Parathyroid adenoma (tissue), 2 donors: ENCODE data around the gene LTBP4.
A peak's percentile ranks its signal among the peaks of the same experiment; 100 is the strongest.

Experiments
- H2AFZ ChIP-seq: fragments of 300-600 bp; sonication (generic); one replicate; pipeline ENCODE4 v1.7.0; 2017; ENCODE audit warnings: antibody characterized with exemption, mild to moderate bottlenecking
- H3K27ac ChIP-seq: fragments of 300-600 bp; sonication (generic); one replicate; pipeline ENCODE4 v1.7.0; 2017
- H3K27me3 ChIP-seq: fragments of 300-600 bp; sonication (generic); one replicate; pipeline ENCODE4 v1.7.0; 2017; ENCODE audit warnings: low read length; ENCODE audit not compliant: control insufficient read depth, insufficient read depth
- H3K36me3 ChIP-seq: fragments of 300-600 bp; sonication (generic); one replicate; pipeline ENCODE4 v1.7.0; 2017; ENCODE audit warnings: low read length; ENCODE audit not compliant: control insufficient read depth, insufficient read depth
- H3K4me1 ChIP-seq: fragments of 300-600 bp; sonication (generic); one replicate; pipeline ENCODE4 v1.7.0; 2017; ENCODE audit warnings: control low read depth
- H3K4me2 ChIP-seq: fragments of 300-600 bp; sonication (generic); one replicate; pipeline ENCODE4 v1.7.0; 2017; ENCODE audit warnings: low read length
- H3K4me3 ChIP-seq: fragments of 300-600 bp; sonication (generic); one replicate; pipeline ENCODE4 v1.7.0; 2017; ENCODE audit warnings: low read depth, low read length
- H3K79me2 ChIP-seq: fragments of 300-600 bp; sonication (generic); one replicate; pipeline ENCODE4 v1.7.0; 2017; ENCODE audit warnings: control low read depth
- H3K9ac ChIP-seq: fragments of 300-600 bp; sonication (generic); one replicate; pipeline ENCODE4 v1.7.0; 2017; ENCODE audit warnings: mild to moderate bottlenecking
- H3K9me3 ChIP-seq: fragments of 300-600 bp; sonication (generic); one replicate; pipeline ENCODE4 v1.7.0; 2017; ENCODE audit warnings: low read length; ENCODE audit not compliant: control insufficient read depth
- CTCF ChIP-seq: fragments of 300-600 bp; sonication (generic); IDR thresholded peaks from one replicate; pipeline ENCODE4 v1.7.0; 2017; ENCODE audit warnings: antibody characterized with exemption, mild to moderate bottlenecking
- donor health status: primary hyperparathyroidism.

The LTBP4 gene

DNA sequence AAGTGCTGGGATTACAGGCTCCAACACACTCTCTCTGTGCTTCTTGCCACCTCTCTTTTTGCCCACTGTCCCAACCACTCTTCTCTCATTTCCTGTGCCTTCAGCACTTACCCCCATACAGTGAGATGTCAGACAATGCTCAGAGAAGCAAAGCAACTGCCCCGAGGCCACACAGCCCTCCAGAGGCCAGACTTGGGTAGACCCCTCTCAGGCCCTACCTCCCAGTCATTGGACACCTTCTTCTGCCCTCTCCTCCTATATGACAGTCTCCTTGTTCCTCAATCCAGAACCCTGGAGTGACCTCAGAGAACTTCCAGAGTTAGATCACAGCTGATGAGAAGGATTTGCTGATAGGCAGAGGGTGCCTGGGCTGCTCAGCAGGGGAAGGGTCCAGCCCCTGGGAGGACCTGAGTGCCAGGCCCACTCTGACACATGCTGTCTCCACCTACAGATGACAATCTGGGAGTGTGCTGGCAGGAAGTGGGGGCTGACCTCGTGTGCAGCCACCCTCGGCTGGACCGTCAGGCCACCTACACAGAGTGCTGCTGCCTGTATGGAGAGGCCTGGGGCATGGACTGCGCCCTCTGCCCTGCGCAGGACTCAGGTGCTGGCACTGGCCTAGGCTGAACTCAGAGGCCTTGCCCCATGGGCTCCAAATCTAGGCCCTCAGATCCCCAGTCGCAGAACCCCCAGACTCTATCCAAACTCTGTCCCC, 24.4 kb downstream of the LTBP4 start:
- Histone ChIP-seq H3K4me1 (peaks cover 3% of the 10 kb centered on the region), H3K9ac (no peak overlapping the region), H3K36me3 (no peaks in the 10 kb centered on the region), H3K4me2 (no peak overlapping the region), H3K79me2 (no peaks in the 10 kb centered on the region), H3K9me3 (no peaks in the 10 kb centered on the region), H3K4me3 (no peak overlapping the region), H3K27ac (no peak overlapping the region), H3K27me3 (no peaks in the 10 kb centered on the region), H2AFZ (peak overlapping the region; percentile 2)
- TF ChIP-seq CTCF: no peak

DNA sequence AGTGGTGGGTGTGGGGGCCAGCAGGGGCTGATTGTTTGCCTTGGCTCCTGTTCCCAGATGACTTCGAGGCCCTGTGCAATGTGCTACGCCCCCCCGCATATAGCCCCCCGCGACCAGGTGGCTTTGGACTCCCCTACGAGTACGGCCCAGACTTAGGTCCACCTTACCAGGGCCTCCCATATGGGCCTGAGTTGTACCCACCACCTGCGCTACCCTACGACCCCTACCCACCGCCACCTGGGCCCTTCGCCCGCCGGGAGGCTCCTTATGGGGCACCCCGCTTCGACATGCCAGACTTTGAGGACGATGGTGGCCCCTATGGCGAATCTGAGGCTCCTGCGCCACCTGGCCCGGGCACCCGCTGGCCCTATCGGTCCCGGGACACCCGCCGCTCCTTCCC, 25.7 kb downstream of the LTBP4 start:
- TF ChIP-seq CTCF: no peak
- no peaks in the 10 kb centered on the region for H3K27me3 ChIP-seq
- no peaks in the 10 kb centered on the region for H3K9me3 ChIP-seq
- no peaks in the 10 kb centered on the region for H3K36me3 ChIP-seq
- H3K9ac ChIP-seq: no peak overlapping the region
- H3K4me2 ChIP-seq: no peak overlapping the region
- no peaks in the 10 kb centered on the region for H3K79me2 ChIP-seq
- no peak overlapping the region for H3K27ac ChIP-seq
- H3K4me3 ChIP-seq: no peak overlapping the region
- peaks cover 3% of the 10 kb centered on the region for H3K4me1 ChIP-seq
- no peak overlapping the region for H2AFZ ChIP-seq

GRCh38 chr19:40627486-40628279, 26.5 kb downstream of the LTBP4 start:
- Histone ChIP-seq H3K4me1 (peaks cover 3% of the 10 kb centered on the region), H3K4me3 (no peak overlapping the region), H3K9me3 (no peaks in the 10 kb centered on the region), H3K27me3 (no peaks in the 10 kb centered on the region), H3K27ac (no peak overlapping the region), H3K79me2 (no peaks in the 10 kb centered on the region), H3K9ac (no peak overlapping the region), H3K36me3 (no peaks in the 10 kb centered on the region), H3K4me2 (no peak overlapping the region), H2AFZ (no peak overlapping the region)
- TF ChIP-seq CTCF: no peak

- H3K27me3 ChIP-seq: no peaks in the 10 kb centered on the region
- H3K79me2 ChIP-seq: no peaks in the 10 kb centered on the region
- no peak overlapping the region for H3K9ac ChIP-seq
- no peak overlapping the region for H3K4me3 ChIP-seq
- no peak overlapping the region for H2AFZ ChIP-seq
- H3K9me3 ChIP-seq: no peaks in the 10 kb centered on the region
- no peaks in the 10 kb centered on the region for H3K36me3 ChIP-seq
- TF ChIP-seq CTCF: no peak
- no peak overlapping the region for H3K4me2 ChIP-seq
- no peak overlapping the region for H3K27ac ChIP-seq
- H3K4me1 ChIP-seq: peaks cover 3% of the 10 kb centered on the region
Observed at GRCh38 chr19:40629346-40629745, 28.2 kb downstream of the LTBP4 start.
